Esophagus squamous epithelium (tissue), 4 donors: ENCODE data around the gene HS6ST2.

Experiments
- POLR2A ChIP-seq, 4 donors: fragments of 450-650 bp; IDR thresholded peaks; one replicate each; pipeline ENCODE4 v1.6.1; 2017; ENCODE audit warnings: antibody characterized with exemption in 4 of 4, mild to moderate bottlenecking in 4 of 4, moderate library complexity in 3 of 4
- TF ChIP-seq, protein P1 (sequence below), 6 experiments: fragments of 450-650 bp in 4 of 6; fragments of 200-600 bp in 2 of 6; sonication (generic) in 2 of 6; IDR thresholded peaks; one replicate each; pipeline ENCODE4 v1.5.1; 2016 to 2019; ENCODE audit warnings: antibody characterized with exemption in 6 of 6, mild to moderate bottlenecking in 4 of 6, moderate library complexity in 4 of 6

DNA sequence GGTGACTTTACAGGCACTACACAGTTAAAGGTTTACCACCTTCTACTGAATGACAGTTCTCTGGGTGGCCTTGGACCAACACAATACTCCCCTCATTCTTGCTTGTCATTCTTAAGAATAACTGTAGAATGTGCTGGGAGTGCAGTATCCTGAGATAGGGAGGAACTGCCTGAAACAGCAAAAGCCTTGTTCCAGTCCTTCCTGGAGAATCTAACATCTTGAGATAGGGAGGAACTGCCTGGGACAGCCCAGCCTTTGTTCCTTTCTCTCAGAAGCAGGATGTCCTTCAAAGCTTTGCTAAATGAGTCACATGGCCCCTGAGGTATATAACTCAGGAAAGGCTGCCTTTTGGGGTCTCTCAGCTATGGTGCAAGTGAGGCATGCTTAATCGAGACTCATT lies 323.9 kb downstream of the HS6ST2 start:
- TF ChIP-seq, protein P1, sequence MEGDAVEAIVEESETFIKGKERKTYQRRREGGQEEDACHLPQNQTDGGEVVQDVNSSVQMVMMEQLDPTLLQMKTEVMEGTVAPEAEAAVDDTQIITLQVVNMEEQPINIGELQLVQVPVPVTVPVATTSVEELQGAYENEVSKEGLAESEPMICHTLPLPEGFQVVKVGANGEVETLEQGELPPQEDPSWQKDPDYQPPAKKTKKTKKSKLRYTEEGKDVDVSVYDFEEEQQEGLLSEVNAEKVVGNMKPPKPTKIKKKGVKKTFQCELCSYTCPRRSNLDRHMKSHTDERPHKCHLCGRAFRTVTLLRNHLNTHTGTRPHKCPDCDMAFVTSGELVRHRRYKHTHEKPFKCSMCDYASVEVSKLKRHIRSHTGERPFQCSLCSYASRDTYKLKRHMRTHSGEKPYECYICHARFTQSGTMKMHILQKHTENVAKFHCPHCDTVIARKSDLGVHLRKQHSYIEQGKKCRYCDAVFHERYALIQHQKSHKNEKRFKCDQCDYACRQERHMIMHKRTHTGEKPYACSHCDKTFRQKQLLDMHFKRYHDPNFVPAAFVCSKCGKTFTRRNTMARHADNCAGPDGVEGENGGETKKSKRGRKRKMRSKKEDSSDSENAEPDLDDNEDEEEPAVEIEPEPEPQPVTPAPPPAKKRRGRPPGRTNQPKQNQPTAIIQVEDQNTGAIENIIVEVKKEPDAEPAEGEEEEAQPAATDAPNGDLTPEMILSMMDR (IDR thresholded peaks at IDR 0.05): no peak
- no peak for TF ChIP-seq POLR2A (IDR thresholded peaks at IDR 0.05)
